ENCODE data around the gene BPIFB2.

The BPIFB2 gene

GRCh38 chr20:33008336-33009213, 1.1 kb downstream of the BPIFB2 start:
- no peak for DNase-seq

GRCh38 chr20:33009214-33010132, 2.0 kb downstream of the BPIFB2 start:
- no peak for DNase-seq

GRCh38 chr20:33010133-33010504, 2.6 kb downstream of the BPIFB2 start:
- DNase-seq: no peak

GRCh38 chr20:33010674-33011449, 3.4 kb downstream of the BPIFB2 start:
- DNase-seq: no peak

GRCh38 chr20:33012327-33013189, 5.1 kb downstream of the BPIFB2 start:
- DNase-seq: no peak

- DNase-seq: no peak
Measured at GRCh38 chr20:33013701-33014326, 6.3 kb downstream of the BPIFB2 start.

GRCh38 chr20:33014336-33015113, 7.0 kb downstream of the BPIFB2 start:
- no peak for DNase-seq

GRCh38 chr20:33015114-33015484, 7.6 kb downstream of the BPIFB2 start:
- DNase-seq: no peak

GRCh38 chr20:33015700-33016580, 8.4 kb downstream of the BPIFB2 start:
- no peak for DNase-seq

GRCh38 chr20:33016581-33017109, 9.1 kb downstream of the BPIFB2 start:
- DNase-seq: no peak

GRCh38 chr20:33017542-33017941, 10.0 kb downstream of the BPIFB2 start:
- no peak for DNase-seq

GRCh38 chr20:33018169-33018931, 10.8 kb downstream of the BPIFB2 start:
- DNase-seq: no peak

GRCh38 chr20:33019465-33020277, 12.2 kb downstream of the BPIFB2 start:
- no peak for DNase-seq

- DNase-seq: no peak
Measured at GRCh38 chr20:33020278-33021161, 13.0 kb downstream of the BPIFB2 start.

GRCh38 chr20:33021879-33022278, 14.4 kb downstream of the BPIFB2 start:
- no peak for DNase-seq

GRCh38 chr20:33022289-33022688, 14.8 kb downstream of the BPIFB2 start:
- DNase-seq: no peak
